Kidney epithelial cell (primary cell): ENCODE measurements around the gene NRXN2. TPM values are rescaled to one million over a fixed set of nuclear protein-coding genes. Genes with fewer than 3 reads are reported as not detected.

Experiments
- DNase-seq: peaks from one replicate; pipeline ENCODE4 v3.0.0-alpha.2; 2010; ENCODE audit warnings: low read depth
- H3K27me3 ChIP-seq: 2 replicates; pipeline ENCODE4 v1.6.0; 2011; ENCODE audit warnings: low read length; ENCODE audit not compliant: control insufficient read depth, insufficient read depth
- H3K36me3 ChIP-seq: 2 replicates; pipeline ENCODE4 v1.5.1; 2011; ENCODE audit warnings: low read length; ENCODE audit not compliant: control insufficient read depth, insufficient read depth
- H3K4me3 ChIP-seq: 2 replicates; pipeline ENCODE4 v1.5.1; 2011; ENCODE audit warnings: low read depth, mild to moderate bottlenecking, control low read depth, low read length
- CTCF ChIP-seq: IDR thresholded peaks from 2 replicates; pipeline ENCODE4 v1.5.1; 2011; ENCODE audit warnings: mild to moderate bottlenecking, moderate library complexity, low read length, control low read depth, inconsistent platforms; ENCODE audit not compliant: insufficient read depth, poor library complexity, severe bottlenecking
- total RNA-seq: library from RNA; depleted of rRNA; stranded (reverse); fragments of >200 nt; gene quantifications from 2 replicates; pipeline ENCODE4 v1.2.3, GENCODE V29; 2015

The NRXN2 gene
- total RNA-seq, 1 donor from 2014 or later, result not detected

- no peak for TF ChIP-seq CTCF
- Histone ChIP-seq H3K27me3 (peaks cover 17% of the 10 kb centered on the region), H3K36me3 (no peaks in the 10 kb centered on the region), H3K4me3 (no peak overlapping the region)
- no peak for DNase-seq
Measured at GRCh38 chr11:64601605-64602465, 121.2 kb downstream of the NRXN2 start.

GRCh38 chr11:64600281-64600992 lies 122.6 kb downstream of the NRXN2 start:
- no peak for DNase-seq
- H3K36me3 ChIP-seq, result no peaks in the 10 kb centered on the region
- no peak for TF ChIP-seq CTCF
- H3K27me3 ChIP-seq, result peaks cover 10% of the 10 kb centered on the region
- H3K4me3 ChIP-seq, result no peak overlapping the region

GRCh38 chr11:64599698-64600211 lies 123.2 kb downstream of the NRXN2 start:
- peaks cover 3% of the 10 kb centered on the region for H3K27me3 ChIP-seq
- no peak for DNase-seq
- TF ChIP-seq CTCF, result no peak
- no peak overlapping the region for H3K4me3 ChIP-seq
- H3K36me3 ChIP-seq, result no peaks in the 10 kb centered on the region

GRCh38 chr11:64598797-64599697 lies 124.0 kb downstream of the NRXN2 start:
- DNase-seq, result no peak
- H3K36me3 ChIP-seq, result no peaks in the 10 kb centered on the region

More at GRCh38 chr11:64598797-64599697, 124.0 kb downstream of the NRXN2 start:
- no peaks in the 10 kb centered on the region for H3K27me3 ChIP-seq
- TF ChIP-seq CTCF, result no peak
- no peak overlapping the region for H3K4me3 ChIP-seq
